ENCODE measurements around the gene MYO9B. TPM values are rescaled to one million over a fixed set of nuclear protein-coding genes. Genes with fewer than 3 reads are reported as not detected.
A peak's percentile ranks its signal among the peaks of the same experiment; 100 is the strongest.

The MYO9B gene
- total RNA-seq, 2 experiments from 2014 or later: 276 to 280 TPM

- POLR2A ChIA-PET: no interaction called here
- H3K4me1 Mint-ChIP-seq (ENCODE audit: low read depth): no peaks in the 10 kb centered on the region
- H3K36me3 Mint-ChIP-seq (ENCODE audit: low read depth): peaks cover 2% of the 10 kb centered on the region
- no peaks in the 10 kb centered on the region for H3K27me3 Mint-ChIP-seq (ENCODE audit: low read depth)
- DNase-seq (no peak), ATAC-seq (no peak)
- no peak overlapping the region for H3K4me3 Mint-ChIP-seq
- H3K27ac Mint-ChIP-seq: no peak overlapping the region
- CTCF ChIA-PET: no interaction called here
- H3K9me3 Mint-ChIP-seq (ENCODE audit: insufficient read depth): no peaks in the 10 kb centered on the region
Observed at GRCh38 chr19:17041976-17042375, 33.6 kb upstream of the MYO9B start.

- POLR2A ChIA-PET: no interaction called here
- Mint-ChIP-seq H3K27ac (no peak overlapping the region), H3K4me3 (no peak overlapping the region), H3K9me3 (ENCODE audit: insufficient read depth) (no peaks in the 10 kb centered on the region), H3K4me1 (ENCODE audit: low read depth) (no peaks in the 10 kb centered on the region), H3K27me3 (ENCODE audit: low read depth) (no peaks in the 10 kb centered on the region), H3K36me3 (ENCODE audit: low read depth) (peaks cover 15% of the 10 kb centered on the region)
- CTCF ChIA-PET: no interaction called here
- ATAC-seq (no peak), DNase-seq (no peak)
Observed at GRCh38 chr19:17043744-17044143, 31.8 kb upstream of the MYO9B start.

- H3K27me3 Mint-ChIP-seq (ENCODE audit: low read depth): no peaks in the 10 kb centered on the region
- DNase-seq (no peak), ATAC-seq (no peak)
- H3K36me3 Mint-ChIP-seq (ENCODE audit: low read depth): peaks cover 25% of the 10 kb centered on the region
- no peak overlapping the region for H3K27ac Mint-ChIP-seq
- POLR2A ChIA-PET: no interaction called here
- CTCF ChIA-PET: no interaction called here
- no peaks in the 10 kb centered on the region for H3K9me3 Mint-ChIP-seq (ENCODE audit: insufficient read depth)
- H3K4me3 Mint-ChIP-seq: no peak overlapping the region
- no peaks in the 10 kb centered on the region for H3K4me1 Mint-ChIP-seq (ENCODE audit: low read depth)
Observed at GRCh38 chr19:17045907-17046502, 29.6 kb upstream of the MYO9B start.

- Mint-ChIP-seq H3K4me3 (no peak overlapping the region), H3K36me3 (ENCODE audit: low read depth) (peaks cover 44% of the 10 kb centered on the region), H3K4me1 (ENCODE audit: low read depth) (no peaks in the 10 kb centered on the region), H3K27me3 (ENCODE audit: low read depth) (no peaks in the 10 kb centered on the region), H3K9me3 (ENCODE audit: insufficient read depth) (no peaks in the 10 kb centered on the region), H3K27ac (no peak overlapping the region)
- ATAC-seq (no peak), DNase-seq (no peak)
- POLR2A ChIA-PET: no interaction called here
- CTCF ChIA-PET: no interaction called here
Observed at GRCh38 chr19:17048885-17049453, 26.6 kb upstream of the MYO9B start.

- H3K27ac Mint-ChIP-seq: no peak overlapping the region
- ATAC-seq: no peak
- POLR2A ChIA-PET: no interaction called here
- no peaks in the 10 kb centered on the region for H3K4me1 Mint-ChIP-seq (ENCODE audit: low read depth)
- H3K36me3 Mint-ChIP-seq (ENCODE audit: low read depth): peaks cover 49% of the 10 kb centered on the region
- no peak overlapping the region for H3K4me3 Mint-ChIP-seq
- no peak for DNase-seq
- CTCF ChIA-PET: no interaction called here
- H3K27me3 Mint-ChIP-seq (ENCODE audit: low read depth): no peaks in the 10 kb centered on the region
- H3K9me3 Mint-ChIP-seq (ENCODE audit: insufficient read depth): no peaks in the 10 kb centered on the region
Observed at GRCh38 chr19:17049711-17050280, 25.8 kb upstream of the MYO9B start.

GRCh38 chr19:17052439-17052838 is 23.1 kb upstream of the MYO9B start:
- no peak overlapping the region for H3K27ac Mint-ChIP-seq
- CTCF ChIA-PET: interaction anchor here (0.6 to 1.9 kb wide), 5 partner anchors 14 to 649 kb away, joined by 3 to 8 read pairs (median 4); no protein-coding TSS in a partner anchor
- H3K27me3 Mint-ChIP-seq (ENCODE audit: low read depth): no peaks in the 10 kb centered on the region
- no peak for ATAC-seq
- H3K9me3 Mint-ChIP-seq (ENCODE audit: insufficient read depth): no peaks in the 10 kb centered on the region
- H3K36me3 Mint-ChIP-seq (ENCODE audit: low read depth): peaks cover 55% of the 10 kb centered on the region
- peak; percentile 34 for DNase-seq
- H3K4me1 Mint-ChIP-seq (ENCODE audit: low read depth): no peaks in the 10 kb centered on the region
- no peak overlapping the region for H3K4me3 Mint-ChIP-seq
- POLR2A ChIA-PET: no interaction called here

GRCh38 chr19:17054746-17055145 is 20.8 kb upstream of the MYO9B start:
- H3K27ac Mint-ChIP-seq: no peak overlapping the region
- no peaks in the 10 kb centered on the region for H3K9me3 Mint-ChIP-seq (ENCODE audit: insufficient read depth)
- no peaks in the 10 kb centered on the region for H3K27me3 Mint-ChIP-seq (ENCODE audit: low read depth)
- no peaks in the 10 kb centered on the region for H3K4me1 Mint-ChIP-seq (ENCODE audit: low read depth)
- CTCF ChIA-PET: no interaction called here
- ATAC-seq: no peak
- POLR2A ChIA-PET: no interaction called here
- peaks cover 65% of the 10 kb centered on the region for H3K36me3 Mint-ChIP-seq (ENCODE audit: low read depth)
- H3K4me3 Mint-ChIP-seq: no peak overlapping the region
- DNase-seq: no peak

GRCh38 chr19:17055636-17056035 is 19.9 kb upstream of the MYO9B start:
- no peak overlapping the region for H3K27ac Mint-ChIP-seq
- H3K9me3 Mint-ChIP-seq (ENCODE audit: insufficient read depth): no peaks in the 10 kb centered on the region
- peaks cover 68% of the 10 kb centered on the region for H3K36me3 Mint-ChIP-seq (ENCODE audit: low read depth)

GRCh38 chr19:17058236-17058635 is 17.3 kb upstream of the MYO9B start:
- Mint-ChIP-seq H3K36me3 (ENCODE audit: low read depth) (peaks cover 75% of the 10 kb centered on the region), H3K4me3 (no peak overlapping the region), H3K4me1 (ENCODE audit: low read depth) (peaks cover 4% of the 10 kb centered on the region), H3K27ac (no peak overlapping the region), H3K9me3 (ENCODE audit: insufficient read depth) (no peaks in the 10 kb centered on the region), H3K27me3 (ENCODE audit: low read depth) (no peaks in the 10 kb centered on the region)
- CTCF ChIA-PET: no interaction called here
- POLR2A ChIA-PET: no interaction called here
- DNase-seq (no peak), ATAC-seq (no peak)

More at GRCh38 chr19:17055636-17056035, 19.9 kb upstream of the MYO9B start:
- H3K4me3 Mint-ChIP-seq: no peak overlapping the region
- H3K27me3 Mint-ChIP-seq (ENCODE audit: low read depth): no peaks in the 10 kb centered on the region
- CTCF ChIA-PET: no interaction called here
- H3K4me1 Mint-ChIP-seq (ENCODE audit: low read depth): no peaks in the 10 kb centered on the region
- POLR2A ChIA-PET: no interaction called here
- no peak for ATAC-seq
- no peak for DNase-seq

GRCh38 chr19:17060802-17061201 is 14.8 kb upstream of the MYO9B start:
- DNase-seq (no peak), ATAC-seq (no peak)
- Mint-ChIP-seq H3K4me3 (no peak overlapping the region), H3K27ac (no peak overlapping the region), H3K36me3 (ENCODE audit: low read depth) (peaks cover 84% of the 10 kb centered on the region), H3K27me3 (ENCODE audit: low read depth) (no peaks in the 10 kb centered on the region), H3K9me3 (ENCODE audit: insufficient read depth) (no peaks in the 10 kb centered on the region), H3K4me1 (ENCODE audit: low read depth) (peaks cover 25% of the 10 kb centered on the region)
- POLR2A ChIA-PET: no interaction called here
- CTCF ChIA-PET: no interaction called here

GRCh38 chr19:17061205-17061604 is 14.4 kb upstream of the MYO9B start:
- no peaks in the 10 kb centered on the region for H3K27me3 Mint-ChIP-seq (ENCODE audit: low read depth)
- peaks cover 84% of the 10 kb centered on the region for H3K36me3 Mint-ChIP-seq (ENCODE audit: low read depth)
- POLR2A ChIA-PET: no interaction called here
- DNase-seq: no peak
- H3K4me3 Mint-ChIP-seq: no peak overlapping the region
- H3K27ac Mint-ChIP-seq: no peak overlapping the region
- no peak for ATAC-seq
- CTCF ChIA-PET: no interaction called here
- peaks cover 29% of the 10 kb centered on the region for H3K4me1 Mint-ChIP-seq (ENCODE audit: low read depth)
- H3K9me3 Mint-ChIP-seq (ENCODE audit: insufficient read depth): no peaks in the 10 kb centered on the region

- Mint-ChIP-seq H3K27ac (no peak overlapping the region), H3K4me3 (no peak overlapping the region), H3K27me3 (ENCODE audit: low read depth) (no peaks in the 10 kb centered on the region), H3K4me1 (ENCODE audit: low read depth) (peaks cover 34% of the 10 kb centered on the region), H3K9me3 (ENCODE audit: insufficient read depth) (no peaks in the 10 kb centered on the region), H3K36me3 (ENCODE audit: low read depth) (peaks cover 87% of the 10 kb centered on the region)
- POLR2A ChIA-PET: no interaction called here
- CTCF ChIA-PET: no interaction called here
- ATAC-seq (no peak), DNase-seq (no peak)
Observed at GRCh38 chr19:17061691-17062090, 13.9 kb upstream of the MYO9B start.

- Mint-ChIP-seq H3K27me3 (ENCODE audit: low read depth) (no peaks in the 10 kb centered on the region), H3K9me3 (ENCODE audit: insufficient read depth) (no peaks in the 10 kb centered on the region), H3K4me1 (ENCODE audit: low read depth) (peaks cover 46% of the 10 kb centered on the region), H3K36me3 (ENCODE audit: low read depth) (peaks cover 83% of the 10 kb centered on the region), H3K4me3 (no peak overlapping the region), H3K27ac (no peak overlapping the region)
- ATAC-seq (no peak), DNase-seq (no peak)
- ChIA-PET POLR2A (no interaction called here), CTCF (no interaction called here)
Observed at GRCh38 chr19:17063428-17063827, 12.1 kb upstream of the MYO9B start.

All from activated CD8-positive, alpha-beta T cell treated with anti-CD3 and anti-CD28 coated beads, Interleukin-2, amount 10 ng/mL, durations not matched to agents 7 days and 5 days (primary cell).